Measurements from ENCODE around the gene SLC23A2.

DNA sequence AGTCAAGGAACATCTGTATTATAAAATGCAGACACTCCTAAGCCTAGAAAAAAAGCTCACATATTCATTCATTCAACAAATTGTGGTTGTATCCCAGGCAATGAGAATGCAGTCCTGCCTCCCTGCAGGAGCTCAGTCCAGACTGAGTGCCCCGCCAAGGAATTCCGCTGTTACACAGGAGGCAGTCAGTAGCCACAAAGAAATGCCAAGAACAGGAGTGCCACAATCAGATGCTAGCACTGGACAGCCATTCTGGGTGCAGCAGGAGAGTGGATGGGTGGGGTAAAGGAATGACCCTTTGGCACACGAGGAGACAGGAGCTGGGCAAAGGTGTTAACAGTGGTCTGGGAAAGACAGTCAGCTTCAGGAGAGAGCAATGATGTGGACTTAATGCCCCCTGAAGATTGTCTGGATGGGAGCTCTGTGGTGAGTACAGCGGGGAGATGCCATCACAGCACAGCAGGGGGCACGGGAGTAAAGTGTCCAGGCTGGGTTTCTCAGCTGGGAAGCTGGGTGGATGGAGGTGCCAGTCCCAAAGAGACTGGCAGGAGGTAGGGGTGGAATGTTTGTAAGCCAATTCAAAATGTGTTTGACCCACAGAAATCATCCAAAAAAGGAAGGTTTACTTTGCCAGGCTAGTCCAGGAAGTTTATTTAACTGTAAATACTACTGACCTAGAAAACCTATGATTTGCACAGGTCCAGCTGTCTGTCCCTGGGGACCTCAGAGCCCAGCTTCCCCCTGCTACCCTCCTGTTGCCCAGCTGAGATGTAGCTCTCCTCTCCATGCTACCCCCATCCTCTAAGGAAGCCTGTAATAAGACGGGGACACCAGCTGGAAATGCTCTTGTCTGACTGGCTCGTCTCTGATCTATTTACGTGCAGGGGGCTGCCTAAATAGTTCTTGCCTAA, 84.1 kb downstream of the SLC23A2 start:
- TF ChIP-seq, protein P1, sequence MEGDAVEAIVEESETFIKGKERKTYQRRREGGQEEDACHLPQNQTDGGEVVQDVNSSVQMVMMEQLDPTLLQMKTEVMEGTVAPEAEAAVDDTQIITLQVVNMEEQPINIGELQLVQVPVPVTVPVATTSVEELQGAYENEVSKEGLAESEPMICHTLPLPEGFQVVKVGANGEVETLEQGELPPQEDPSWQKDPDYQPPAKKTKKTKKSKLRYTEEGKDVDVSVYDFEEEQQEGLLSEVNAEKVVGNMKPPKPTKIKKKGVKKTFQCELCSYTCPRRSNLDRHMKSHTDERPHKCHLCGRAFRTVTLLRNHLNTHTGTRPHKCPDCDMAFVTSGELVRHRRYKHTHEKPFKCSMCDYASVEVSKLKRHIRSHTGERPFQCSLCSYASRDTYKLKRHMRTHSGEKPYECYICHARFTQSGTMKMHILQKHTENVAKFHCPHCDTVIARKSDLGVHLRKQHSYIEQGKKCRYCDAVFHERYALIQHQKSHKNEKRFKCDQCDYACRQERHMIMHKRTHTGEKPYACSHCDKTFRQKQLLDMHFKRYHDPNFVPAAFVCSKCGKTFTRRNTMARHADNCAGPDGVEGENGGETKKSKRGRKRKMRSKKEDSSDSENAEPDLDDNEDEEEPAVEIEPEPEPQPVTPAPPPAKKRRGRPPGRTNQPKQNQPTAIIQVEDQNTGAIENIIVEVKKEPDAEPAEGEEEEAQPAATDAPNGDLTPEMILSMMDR (IDR thresholded peaks at IDR 0.05): no peak
- TF ChIP-seq EP300 (IDR thresholded peaks at IDR 0.05) (no peak), POLR2A (IDR thresholded peaks at IDR 0.05) (no peak)

Measured in suprapubic skin (tissue), 3 donors.